Osteocyte (in vitro differentiated cells): ENCODE data around the gene SUN1. TPM values are rescaled to one million over a fixed set of nuclear protein-coding genes. Genes with fewer than 3 reads are reported as not detected.

Experiments
- DNase-seq: peaks from one replicate; pipeline ENCODE4 v3.0.0; 2021; ENCODE audit warnings: mixed read lengths; ENCODE audit not compliant: unreplicated experiment; ENCODE audit errors: extremely low spot score
- H3K27ac Mint-ChIP-seq: one replicate; pipeline ENCODE4 v1.8.0; 2021; ENCODE audit warnings: mild to moderate bottlenecking, mixed read lengths; ENCODE audit not compliant: unreplicated experiment
- H3K27me3 Mint-ChIP-seq: one replicate; pipeline ENCODE4 v1.8.0; 2021; ENCODE audit warnings: mixed read lengths; ENCODE audit not compliant: unreplicated experiment
- H3K36me3 Mint-ChIP-seq: one replicate; pipeline ENCODE4 v1.8.0; 2021; ENCODE audit warnings: mixed read lengths; ENCODE audit not compliant: unreplicated experiment
- H3K4me1 Mint-ChIP-seq: one replicate; pipeline ENCODE4 v1.8.0; 2021; ENCODE audit warnings: mixed read lengths; ENCODE audit not compliant: unreplicated experiment
- H3K4me3 Mint-ChIP-seq: one replicate; pipeline ENCODE4 v1.8.0; 2021; ENCODE audit warnings: mild to moderate bottlenecking, moderate library complexity, mixed read lengths; ENCODE audit not compliant: unreplicated experiment
- H3K9me3 Mint-ChIP-seq: one replicate; pipeline ENCODE4 v1.8.0; 2021; ENCODE audit warnings: mixed read lengths; ENCODE audit not compliant: unreplicated experiment
- CTCF ChIP-seq: fragments of 200-600 bp; sonication (generic); IDR thresholded peaks from 2 replicates; pipeline ENCODE4 v1.5.0; 2021; ENCODE audit warnings: antibody characterized with exemption, mild to moderate bottlenecking, moderate library complexity
- total RNA-seq: library from RNA; stranded (reverse); gene quantifications from 2 replicates; pipeline ENCODE4 v1.2.1, GENCODE V29; 2021

The SUN1 gene
- total RNA-seq, 1 donor from 2014 or later, result 212 TPM

GRCh38 chr7:861222-861621, 28.9 kb downstream of the SUN1 start:
- Mint-ChIP-seq H3K27ac (peak overlapping the region; percentile 16), H3K4me1 (no peaks in the 10 kb centered on the region), H3K36me3 (peaks cover 64% of the 10 kb centered on the region), H3K27me3 (no peaks in the 10 kb centered on the region), H3K9me3 (no peaks in the 10 kb centered on the region), H3K4me3 (no peak overlapping the region)
- TF ChIP-seq CTCF, result no peak
- DNase-seq, result no peak

DNA sequence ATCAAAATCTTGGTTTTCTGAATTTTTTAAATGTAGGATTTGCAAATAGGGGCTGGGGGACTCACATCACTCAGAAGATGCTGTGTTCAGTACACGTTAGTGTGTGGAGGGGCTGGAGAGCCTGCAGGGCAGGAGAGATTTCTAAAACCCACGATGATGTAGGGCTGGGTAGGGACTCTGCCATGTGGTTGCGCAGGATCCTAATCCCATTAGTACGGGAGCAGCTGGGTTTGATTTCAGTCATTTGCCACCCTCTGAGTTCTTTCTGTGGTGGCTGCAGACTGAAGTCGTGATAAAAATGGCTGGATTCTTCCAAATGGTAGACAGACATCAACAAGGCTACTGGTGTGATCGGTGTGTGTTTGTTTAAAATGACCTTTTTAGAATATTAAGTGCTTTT, 29.9 kb downstream of the SUN1 start:
- Mint-ChIP-seq H3K9me3 (no peaks in the 10 kb centered on the region), H3K4me3 (no peak overlapping the region), H3K4me1 (peaks cover 3% of the 10 kb centered on the region), H3K36me3 (peaks cover 64% of the 10 kb centered on the region), H3K27ac (no peak overlapping the region), H3K27me3 (no peaks in the 10 kb centered on the region)
- no peak for DNase-seq
- TF ChIP-seq CTCF, result no peak

GRCh38 chr7:863106-863505, 30.8 kb downstream of the SUN1 start:
- TF ChIP-seq CTCF, result no peak
- Mint-ChIP-seq H3K27ac (no peak overlapping the region), H3K9me3 (no peaks in the 10 kb centered on the region), H3K36me3 (peaks cover 68% of the 10 kb centered on the region), H3K4me3 (no peak overlapping the region), H3K4me1 (peaks cover 11% of the 10 kb centered on the region), H3K27me3 (no peaks in the 10 kb centered on the region)
- DNase-seq, result no peak

GRCh38 chr7:865921-866320, 33.6 kb downstream of the SUN1 start:
- Mint-ChIP-seq H3K4me3 (no peak overlapping the region), H3K36me3 (peaks cover 56% of the 10 kb centered on the region), H3K27me3 (no peaks in the 10 kb centered on the region), H3K4me1 (peaks cover 11% of the 10 kb centered on the region), H3K27ac (no peak overlapping the region), H3K9me3 (no peaks in the 10 kb centered on the region)
- TF ChIP-seq CTCF, result no peak
- DNase-seq, result no peak

GRCh38 chr7:867001-867405, 34.7 kb downstream of the SUN1 start:
- no peaks in the 10 kb centered on the region for H3K9me3 Mint-ChIP-seq
- peaks cover 51% of the 10 kb centered on the region for H3K36me3 Mint-ChIP-seq
- no peaks in the 10 kb centered on the region for H3K27me3 Mint-ChIP-seq
- H3K4me1 Mint-ChIP-seq, result peaks cover 11% of the 10 kb centered on the region
- TF ChIP-seq CTCF, result no peak
- peak overlapping the region; percentile 48 for H3K27ac Mint-ChIP-seq
- no peak overlapping the region for H3K4me3 Mint-ChIP-seq
- no peak for DNase-seq
